NCI-H345 (cell line): ENCODE data around the gene CNTN4.
"Not testable (repeated sequence)": the region's sequence is repeated elsewhere in the genome, so short reads cannot be mapped to it uniquely, and the experiment has no call there.

Experiments
- DNase-seq: peaks from one replicate; lab custom pipeline; 2025; lab: John Stamatoyannopoulos, UW

CNTN4 gene

DNA sequence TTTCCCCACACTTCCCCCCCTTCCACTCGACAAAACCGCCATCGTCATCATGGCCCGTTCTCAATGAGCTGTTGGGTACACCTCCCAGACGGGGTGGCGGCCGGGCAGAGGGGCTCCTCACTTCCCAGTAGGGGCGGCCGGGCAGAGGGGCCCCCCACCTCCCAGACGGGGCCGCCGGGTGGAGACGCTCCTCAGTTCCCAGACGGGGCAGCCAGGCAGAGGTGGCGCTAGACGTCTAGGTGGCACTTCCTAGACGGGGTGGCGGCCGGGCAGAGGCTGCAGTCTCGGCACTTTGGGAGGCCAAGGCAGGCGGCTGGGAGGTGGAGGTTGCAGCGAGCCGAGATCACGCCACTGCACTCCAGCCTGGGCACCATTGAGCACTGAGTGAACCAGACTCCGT, 818.0 kb downstream of the CNTN4 start:
- not testable (repeated sequence) for DNase-seq

DNA sequence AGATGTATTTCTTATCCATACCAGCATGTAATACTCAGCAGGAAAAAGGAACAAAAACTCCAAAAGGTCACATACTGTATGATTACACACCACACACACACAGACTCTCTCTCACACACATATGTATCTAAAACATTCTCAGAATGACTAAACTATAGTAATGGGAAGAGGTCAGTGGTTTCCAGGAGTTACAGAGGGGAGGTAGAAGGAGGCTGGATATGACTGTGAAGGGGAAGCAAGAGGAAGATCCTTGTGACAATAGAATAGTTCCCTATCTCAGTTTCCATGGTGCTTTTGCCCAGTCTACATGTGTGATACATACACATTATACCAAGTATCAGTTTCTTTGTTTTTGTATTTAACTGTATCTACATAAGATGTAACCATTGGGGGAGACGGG, 821.4 kb downstream of the CNTN4 start:
- DNase-seq: no peak

DNA sequence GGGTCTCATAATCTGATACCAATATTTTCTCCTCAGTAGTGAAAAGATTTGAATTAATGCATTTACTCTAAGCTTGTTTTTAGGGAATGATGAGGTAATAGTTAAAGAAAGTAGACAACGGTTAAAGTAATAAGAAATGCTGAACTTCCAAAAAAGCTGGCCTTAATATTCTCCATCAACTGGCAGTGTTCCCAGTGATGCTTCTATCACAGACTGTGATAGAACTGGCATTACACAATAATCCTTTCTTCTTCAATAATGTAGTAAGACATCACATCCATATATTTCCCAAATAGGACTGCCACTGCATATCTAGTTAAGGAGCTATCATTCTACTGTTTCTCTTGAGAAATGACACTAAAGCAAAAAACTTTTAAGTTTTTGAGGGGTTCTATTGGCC, 822.8 kb downstream of the CNTN4 start:
- DNase-seq: no peak

DNA sequence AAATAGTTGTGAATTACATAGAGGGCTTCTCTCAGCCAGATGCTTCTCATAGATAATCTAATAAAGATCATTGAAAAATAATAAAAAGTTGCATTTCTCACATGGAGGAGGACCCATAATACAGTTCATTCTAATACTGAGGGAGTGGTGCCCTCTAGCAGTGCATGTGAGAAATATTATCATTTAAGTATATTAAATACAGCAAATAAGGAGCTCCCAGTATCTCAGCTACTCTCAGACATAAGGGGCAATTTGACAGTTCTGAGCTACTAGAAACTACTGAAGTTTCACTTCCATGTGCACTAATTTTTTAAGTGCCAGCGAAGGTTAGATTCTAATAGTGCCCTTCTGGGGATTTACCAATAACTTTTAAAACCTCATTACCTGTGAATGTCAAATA, 823.2 kb downstream of the CNTN4 start:
- DNase-seq: peak; percentile 2

DNA sequence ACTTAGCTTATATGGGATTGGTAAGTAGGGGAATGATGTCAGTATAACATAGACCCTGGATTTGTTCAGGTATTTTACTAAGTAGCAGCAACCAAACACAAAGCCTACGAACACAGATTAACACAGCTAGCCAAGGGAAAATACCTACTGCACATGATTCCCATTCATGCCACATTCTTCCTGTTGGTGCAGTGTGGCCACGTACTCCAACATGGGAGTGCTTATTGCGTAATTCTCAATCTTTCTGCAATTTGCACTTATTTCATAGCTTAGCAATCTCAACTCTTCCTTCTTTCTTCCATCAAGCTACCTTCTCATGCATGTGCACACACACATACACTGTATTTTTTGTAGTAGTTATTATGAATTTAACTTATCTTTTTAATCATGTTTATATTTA, 824.7 kb downstream of the CNTN4 start:
- DNase-seq: no peak

DNA sequence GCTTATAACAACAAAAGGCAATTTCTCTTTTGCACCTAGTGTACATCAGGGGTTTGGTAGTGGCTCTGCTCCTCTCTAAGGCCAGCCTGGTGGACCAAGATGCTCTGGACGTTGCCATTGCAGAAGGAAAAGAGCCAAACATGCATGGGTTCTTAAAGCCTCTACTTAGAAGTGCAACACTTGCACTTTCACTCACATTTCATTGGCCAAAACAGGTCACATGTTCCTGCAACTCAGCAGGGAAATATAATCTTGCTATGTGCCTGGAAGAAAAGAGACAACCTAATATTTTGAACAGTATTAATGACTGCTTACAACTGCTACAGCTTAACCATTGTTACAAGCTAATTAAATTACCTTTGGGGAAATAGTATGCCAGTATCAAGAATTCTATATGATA, 828.6 kb downstream of the CNTN4 start:
- no peak for DNase-seq

DNA sequence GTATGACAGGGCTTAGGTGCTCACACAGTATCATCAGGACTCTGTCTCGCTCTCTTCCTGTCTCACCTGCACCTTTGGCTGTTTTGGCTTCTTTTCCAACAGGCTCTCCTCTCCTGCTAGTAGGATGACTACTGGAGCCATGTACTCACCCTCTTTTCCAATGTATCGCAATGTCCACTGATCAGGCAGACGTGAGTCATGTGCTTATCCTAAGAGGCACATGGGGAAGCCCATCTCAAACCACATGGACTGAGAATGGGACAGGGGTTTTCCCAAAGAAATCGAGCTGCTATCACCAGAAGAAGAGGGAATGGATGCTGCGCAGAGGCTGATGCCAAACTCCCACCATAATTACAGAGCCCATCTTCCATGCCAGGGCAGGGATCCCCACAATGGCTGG, 830.9 kb downstream of the CNTN4 start:
- DNase-seq: no peak

DNA sequence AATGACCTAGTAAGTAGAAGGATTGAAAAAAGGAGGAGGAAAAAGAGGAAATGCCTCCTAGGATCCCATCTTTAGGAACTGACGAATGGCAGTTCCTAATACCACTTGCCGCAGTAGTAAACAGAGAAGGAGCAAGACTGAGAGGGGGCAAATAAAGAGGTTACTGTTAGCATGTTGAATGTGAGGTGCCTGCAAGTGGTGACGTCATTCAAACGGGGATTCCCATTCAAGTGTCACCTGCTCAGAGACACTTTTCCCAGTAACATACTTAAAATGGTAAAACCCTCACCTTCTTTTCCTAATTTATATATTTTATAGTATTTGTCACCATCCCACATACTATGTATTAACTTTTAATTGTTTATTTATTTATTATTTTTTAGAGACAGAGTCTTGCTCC, 832.6 kb downstream of the CNTN4 start:
- DNase-seq: no peak

DNA sequence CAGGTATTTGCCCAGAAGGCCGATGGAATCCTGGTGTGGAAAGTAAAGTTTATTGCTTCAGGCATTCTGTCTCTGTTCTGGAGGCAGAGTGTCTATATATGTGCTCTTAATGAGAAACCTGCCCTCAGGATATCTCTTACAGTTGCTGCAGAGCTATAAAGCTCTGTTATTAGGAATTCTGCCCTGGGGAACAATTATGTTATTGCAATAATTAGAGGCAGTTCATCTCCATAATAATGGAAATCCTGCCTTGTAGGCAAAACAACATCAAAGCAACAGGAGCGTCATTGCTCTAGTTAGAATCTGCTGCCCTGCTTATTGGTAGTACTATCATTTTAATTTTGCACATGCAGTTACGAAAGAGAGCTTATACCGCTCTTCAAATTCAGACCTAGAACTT, 835.9 kb downstream of the CNTN4 start:
- DNase-seq: no peak

DNA sequence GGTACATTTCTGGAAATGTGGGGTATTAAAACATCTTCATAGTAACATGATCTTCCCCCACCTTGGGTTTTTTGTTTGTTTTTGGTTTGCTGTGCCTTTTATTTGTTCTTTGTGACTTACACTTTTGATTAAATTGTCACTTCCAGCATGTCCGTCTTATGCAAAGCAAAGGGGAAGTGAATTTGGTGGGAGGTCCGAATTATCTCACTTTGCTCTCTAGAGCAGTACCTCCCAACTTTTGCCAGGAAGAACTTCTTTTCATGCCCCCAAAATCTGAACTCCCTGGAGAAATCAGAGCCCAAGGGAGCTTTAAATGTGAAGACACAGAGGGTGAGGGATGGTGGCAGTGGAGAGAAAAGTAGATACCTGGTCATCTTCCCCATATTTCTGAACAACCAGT, 838.4 kb downstream of the CNTN4 start:
- no peak for DNase-seq

DNA sequence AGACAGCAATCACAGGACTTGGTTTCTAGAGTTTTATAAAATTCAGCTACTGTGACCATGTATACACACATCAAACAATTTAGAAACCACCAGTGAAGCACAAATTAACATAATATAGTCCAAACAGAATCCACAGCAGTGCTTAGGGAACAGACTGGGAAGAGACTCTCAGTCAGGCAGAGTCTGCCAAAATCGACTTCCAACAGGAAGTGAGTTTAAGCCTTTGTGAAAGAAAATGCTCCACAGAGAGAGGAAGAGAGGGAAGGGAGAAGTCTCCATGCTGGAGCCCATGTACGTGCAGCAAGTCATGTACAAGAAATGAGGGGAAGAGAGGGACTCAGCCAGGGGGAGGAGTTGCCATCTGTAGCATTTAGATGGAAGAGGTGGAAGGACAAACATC, 838.9 kb downstream of the CNTN4 start:
- no peak for DNase-seq

DNA sequence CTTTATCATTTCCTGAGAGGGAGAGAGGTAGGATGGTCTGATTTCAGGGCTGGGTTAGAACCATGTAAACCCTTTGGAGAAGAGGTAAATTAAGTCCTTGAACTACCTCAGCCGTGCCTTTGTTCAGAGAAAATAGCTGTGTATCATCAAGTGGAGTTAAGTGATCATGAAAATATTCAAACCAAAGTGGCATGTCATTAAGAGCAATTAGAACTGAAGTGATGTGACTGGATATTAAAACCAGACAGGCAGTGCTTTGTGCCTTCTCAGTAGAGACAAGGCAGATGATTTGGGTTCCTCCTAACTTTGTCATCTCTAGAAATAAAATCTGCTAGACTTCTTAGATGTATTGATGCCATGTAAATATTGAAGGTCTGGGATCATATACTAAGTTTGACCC, 840.0 kb downstream of the CNTN4 start:
- DNase-seq: no peak

DNA sequence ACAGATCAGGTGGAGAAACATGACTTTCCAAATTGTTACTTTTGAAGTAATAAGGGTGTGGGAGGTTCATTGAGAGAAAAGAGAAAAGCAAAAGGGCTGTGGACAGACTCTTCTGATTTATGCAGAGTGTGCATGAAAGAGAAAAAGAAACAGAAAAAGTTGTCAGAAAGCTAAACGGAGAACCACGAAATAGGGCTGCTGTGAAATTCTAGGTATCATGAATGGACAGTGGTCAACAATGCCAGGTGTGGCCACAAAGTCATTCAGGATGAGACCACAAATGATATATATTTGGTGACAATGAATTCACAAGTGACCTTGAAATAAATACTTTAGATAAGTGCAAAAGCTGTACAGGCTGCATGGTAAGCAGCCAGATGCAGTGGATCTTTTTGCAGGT, 841.4 kb downstream of the CNTN4 start:
- DNase-seq: no peak

DNA sequence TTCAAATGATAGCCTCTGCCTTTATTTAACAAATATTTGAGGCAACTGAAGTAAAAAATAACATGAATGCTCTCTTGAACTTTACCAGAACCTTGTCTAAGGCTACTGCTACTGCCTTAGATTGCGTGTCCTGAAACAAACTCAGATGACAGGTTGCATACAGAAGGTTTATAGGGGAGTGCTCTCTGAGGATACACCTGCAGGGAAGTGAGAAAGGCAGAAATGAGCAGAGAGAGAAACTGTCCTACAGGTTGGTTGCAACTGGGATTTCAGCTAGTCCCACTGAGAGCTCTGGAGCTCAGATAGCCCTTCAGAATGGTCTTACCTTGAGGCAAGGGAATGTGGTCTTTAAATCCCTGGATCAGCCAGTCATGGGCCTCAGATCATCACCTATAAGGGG, 846.0 kb downstream of the CNTN4 start:
- no peak for DNase-seq

DNA sequence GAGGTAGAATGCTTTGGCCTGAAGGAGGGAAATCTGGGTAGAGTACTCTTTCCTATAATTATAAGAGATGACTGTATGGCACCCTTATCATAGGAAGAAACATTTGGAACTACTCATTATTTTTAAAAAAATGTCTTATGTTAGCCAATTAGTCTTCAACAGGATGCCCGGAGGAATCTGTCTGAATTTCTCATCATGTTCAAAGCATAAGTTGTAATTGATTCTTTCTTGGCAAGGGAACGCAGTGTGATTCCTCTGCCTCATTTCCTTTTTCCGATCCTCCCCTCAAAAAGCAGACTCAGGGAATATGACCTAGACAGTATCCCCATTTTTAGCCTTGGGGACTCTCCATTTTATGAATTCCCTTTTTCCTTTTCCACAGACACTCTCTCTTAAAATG, 846.5 kb downstream of the CNTN4 start:
- DNase-seq: no peak

DNA sequence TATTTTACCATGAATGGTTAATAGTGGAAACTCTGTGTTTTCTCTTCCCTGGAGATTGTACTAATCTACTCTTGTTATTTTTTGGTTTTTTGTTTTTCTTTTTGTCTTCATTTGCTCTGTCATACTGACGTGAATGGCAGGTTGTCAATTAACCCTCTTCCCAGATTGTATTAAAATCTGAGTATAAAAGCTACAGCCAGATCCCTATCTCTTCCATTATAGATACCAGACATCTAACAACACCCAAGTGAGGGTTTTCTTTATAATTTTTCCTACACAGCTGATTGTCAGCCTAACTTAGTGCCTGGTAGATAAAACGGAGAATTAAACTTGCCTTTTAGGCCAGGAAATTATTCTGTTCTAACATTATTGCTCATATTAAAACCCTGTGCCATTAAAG, 848.9 kb downstream of the CNTN4 start:
- no peak for DNase-seq

DNA sequence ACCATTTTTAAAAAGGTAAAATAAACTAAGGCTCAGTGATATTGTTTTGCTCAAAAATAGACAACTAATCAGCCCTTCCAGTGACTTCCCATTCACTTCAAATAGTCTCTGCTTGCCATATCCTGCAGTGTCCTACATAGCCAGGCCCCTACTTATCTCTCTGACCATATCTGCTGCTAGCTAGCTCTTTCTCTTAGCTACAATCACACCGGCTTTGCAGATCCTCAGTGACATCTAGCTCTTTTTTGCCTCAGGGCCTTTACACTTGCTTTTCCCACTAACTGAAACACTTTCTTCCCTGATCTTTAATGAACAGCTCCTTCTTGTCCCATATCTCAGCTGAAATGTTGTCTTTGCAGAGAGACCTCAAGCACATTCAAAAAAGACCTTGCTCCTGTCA, 850.2 kb downstream of the CNTN4 start:
- no peak for DNase-seq

DNA sequence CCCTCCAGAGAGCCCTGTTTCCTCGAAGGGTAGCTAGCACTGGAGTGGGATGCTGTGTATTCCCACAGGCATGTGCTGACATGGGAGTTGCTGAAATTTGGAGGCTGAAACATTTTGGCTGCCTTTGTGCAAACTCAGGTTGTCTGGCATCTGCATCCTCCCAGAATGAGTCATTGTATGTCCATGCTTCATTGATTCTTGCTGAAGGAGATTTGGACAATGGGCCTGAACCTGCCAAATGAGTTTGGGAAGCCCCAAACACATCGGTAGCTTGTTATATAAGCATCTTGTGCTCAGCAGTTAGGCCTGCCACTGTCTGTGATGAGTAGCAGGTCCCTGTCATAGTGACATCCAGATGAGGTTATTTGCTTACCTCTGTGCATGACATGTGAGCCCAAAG, 851.5 kb downstream of the CNTN4 start:
- no peak for DNase-seq

DNA sequence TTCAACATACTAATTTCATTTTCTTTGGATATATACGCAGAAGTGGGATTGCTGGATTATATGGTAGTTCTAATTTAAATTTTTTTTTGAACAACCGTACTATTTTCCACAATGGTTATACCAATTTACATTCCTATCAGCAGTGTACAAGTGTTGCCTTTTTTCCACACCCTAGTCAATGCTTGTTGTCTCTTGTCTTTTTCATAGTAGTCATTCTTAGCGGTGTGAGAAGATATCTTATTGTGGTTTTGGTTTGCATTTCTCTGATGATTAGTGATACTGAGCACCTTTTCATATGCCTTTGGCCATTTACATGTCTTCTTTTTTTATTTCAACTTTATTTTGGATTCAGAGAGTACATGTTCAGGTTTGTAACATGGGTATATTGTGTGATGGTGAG, 858.4 kb downstream of the CNTN4 start:
- DNase-seq: no peak

DNA sequence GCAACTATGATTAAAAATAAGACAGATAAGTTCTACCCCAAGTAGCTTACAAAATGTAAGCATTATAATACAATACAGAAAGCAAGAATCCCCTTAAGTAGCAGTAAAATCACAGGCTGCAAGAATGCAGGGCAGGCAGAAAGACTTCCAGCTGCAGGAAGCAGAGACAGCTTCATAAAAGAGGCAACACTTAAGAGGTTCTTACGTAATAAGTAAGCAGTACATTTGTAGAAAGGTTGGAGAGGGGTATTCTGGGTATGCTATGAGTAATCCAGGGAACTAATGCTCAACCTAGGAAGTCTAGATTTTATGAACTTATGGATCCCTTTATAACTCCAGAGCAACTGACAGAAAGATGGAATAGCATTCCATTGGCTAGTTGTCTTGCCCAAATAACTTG, 859.9 kb downstream of the CNTN4 start:
- no peak for DNase-seq

DNA sequence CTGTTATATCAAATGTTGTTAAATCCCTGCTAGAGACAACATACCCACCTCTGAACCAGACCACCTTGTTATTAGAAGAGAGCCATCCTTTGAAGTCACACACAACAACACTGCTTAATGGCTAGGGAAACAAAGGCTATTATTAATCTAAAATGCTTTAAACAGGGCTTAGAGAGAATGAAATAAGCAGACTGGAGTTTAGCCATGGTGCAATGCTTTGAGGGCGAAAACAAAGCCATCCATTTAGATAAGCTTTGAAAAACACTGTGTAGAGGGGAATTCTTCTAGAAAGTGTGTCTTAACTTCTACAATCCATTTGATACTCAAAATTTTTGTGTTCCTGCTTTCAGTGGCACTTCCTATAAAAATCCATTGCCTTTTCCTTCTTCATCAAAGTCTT, 862.9 kb downstream of the CNTN4 start:
- DNase-seq: no peak

DNA sequence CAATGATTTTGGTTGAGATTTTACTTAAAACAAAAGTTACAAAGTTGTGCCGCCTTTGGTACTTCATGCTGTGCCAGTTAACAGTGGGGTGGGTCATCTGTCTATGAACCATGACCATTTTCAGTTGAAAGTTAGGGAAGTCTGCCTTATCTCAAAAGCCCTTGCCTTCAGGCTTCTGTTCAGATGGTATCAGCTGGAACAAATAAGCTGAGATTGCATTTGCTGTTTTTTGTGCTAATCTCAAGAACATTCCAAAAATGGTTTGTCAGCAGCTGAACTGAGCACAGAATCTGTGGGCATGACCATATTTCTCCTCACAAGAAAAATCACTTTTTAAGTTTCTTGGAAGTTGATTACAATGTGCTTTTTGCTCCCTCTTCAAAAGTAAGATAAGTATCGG, 869.2 kb downstream of the CNTN4 start:
- no peak for DNase-seq

DNA sequence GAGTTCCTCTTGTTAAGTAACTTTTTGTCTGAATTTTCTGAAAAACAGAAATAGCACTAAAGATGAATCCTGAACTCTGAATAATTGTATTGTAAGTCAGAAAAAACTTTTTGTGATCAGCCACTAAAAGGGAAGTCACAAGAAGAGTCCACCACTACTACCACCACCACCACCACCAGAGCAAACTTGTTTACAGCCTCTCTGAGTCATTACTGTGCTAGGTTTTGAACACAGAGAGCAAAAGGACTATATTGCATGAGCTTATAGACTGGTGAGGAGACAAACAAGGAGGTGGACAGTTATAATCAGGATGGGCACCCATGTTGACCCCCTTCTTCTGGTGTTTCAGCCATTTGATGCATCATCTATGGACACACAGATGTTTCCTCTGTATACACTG, 869.8 kb downstream of the CNTN4 start:
- no peak for DNase-seq

DNA sequence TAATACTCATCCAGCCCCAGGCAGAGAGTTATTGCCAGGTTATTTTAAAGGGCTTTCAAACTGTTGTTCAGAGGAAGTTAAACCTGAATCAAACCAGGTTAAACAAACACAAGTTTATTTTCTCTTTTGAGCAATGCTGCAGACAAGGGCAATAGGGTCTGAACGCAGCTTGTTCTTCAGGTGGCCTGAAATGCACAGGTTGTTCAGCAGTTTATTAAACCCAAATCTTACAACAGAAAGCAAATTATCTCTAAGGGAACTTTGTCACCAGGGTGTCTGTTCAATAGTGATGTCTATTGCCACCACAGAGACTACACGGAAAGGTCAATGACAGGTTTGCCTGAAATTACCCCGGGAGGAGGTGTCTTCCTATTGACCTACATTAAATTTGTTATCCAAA, 877.5 kb downstream of the CNTN4 start:
- DNase-seq: no peak

DNA sequence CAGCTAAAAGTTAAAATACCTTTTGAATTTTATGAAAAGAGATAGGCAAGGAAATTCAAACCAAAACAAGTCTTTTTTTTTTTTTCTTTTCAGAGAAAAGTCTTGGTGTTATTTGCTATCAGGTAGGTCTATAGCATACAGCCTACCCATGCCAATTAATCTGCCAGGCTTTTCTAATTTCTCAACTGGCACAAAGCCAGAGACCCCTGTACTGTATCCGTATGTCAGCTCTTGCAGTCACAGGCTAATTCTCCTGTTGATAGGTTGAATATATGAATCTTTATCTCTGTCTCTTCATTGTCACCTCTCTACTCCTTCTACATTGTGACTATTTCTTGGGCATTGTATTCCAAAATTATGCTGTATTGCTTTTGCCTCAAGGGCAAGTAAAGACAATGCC, 878.1 kb downstream of the CNTN4 start:
- no peak for DNase-seq
